ENCODE data around the gene ARL6IP5.

ARL6IP5 gene

GRCh38 chr3:69084326-69085167, at the start of gene ARL6IP5:
ARL6IP5 (plus strand) TSS chr3:69084937; CDS start chr3:69085048, 111 bp downstream.
- peak; percentile 91 for DNase-seq

- no peak for DNase-seq
Observed at GRCh38 chr3:69044608-69045007, 40.1 kb upstream of the ARL6IP5 start.

- no peak for DNase-seq
Observed at GRCh38 chr3:69048990-69049389, 35.7 kb upstream of the ARL6IP5 start.

GRCh38 chr3:69051756-69052471, 32.8 kb upstream of the ARL6IP5 start, which contains the start of gene TMF1:
TMF1 (minus strand) TSS chr3:69052333; CDS start chr3:69052086, 247 bp downstream.
- DNase-seq = peak; percentile 96

- DNase-seq = no peak
Observed at GRCh38 chr3:69052472-69052898, 32.3 kb upstream of the ARL6IP5 start.

- DNase-seq = no peak
Observed at GRCh38 chr3:69058180-69058946, 26.4 kb upstream of the ARL6IP5 start.

GRCh38 chr3:69058947-69059224, 25.9 kb upstream of the ARL6IP5 start:
- DNase-seq = no peak

GRCh38 chr3:69059688-69060087, 25.0 kb upstream of the ARL6IP5 start:
- no peak for DNase-seq

GRCh38 chr3:69063636-69064035, 21.1 kb upstream of the ARL6IP5 start:
- DNase-seq = no peak

- peak; percentile 25 for DNase-seq
Observed at GRCh38 chr3:69065318-69065964, 19.3 kb upstream of the ARL6IP5 start.

- DNase-seq = no peak
Observed at GRCh38 chr3:69066121-69066520, 18.6 kb upstream of the ARL6IP5 start.

GRCh38 chr3:69072928-69073327, 11.8 kb upstream of the ARL6IP5 start:
- DNase-seq = no peak

GRCh38 chr3:69079269-69080159, 5.2 kb upstream of the ARL6IP5 start:
- DNase-seq = no peak

- DNase-seq = peak; percentile 93
Observed at GRCh38 chr3:69080233-69080920, 4.4 kb upstream of the ARL6IP5 start, which contains the start of gene UBA3. UBA3 (minus strand) TSS chr3:69080365; CDS start chr3:69080353, 12 bp downstream.

GRCh38 chr3:69081583-69082262, 3.0 kb upstream of the ARL6IP5 start:
- no peak for DNase-seq

GRCh38 chr3:69082361-69082760, 2.4 kb upstream of the ARL6IP5 start:
- no peak for DNase-seq

- DNase-seq = peak; percentile 82
Observed at GRCh38 chr3:69082805-69083204, 1.9 kb upstream of the ARL6IP5 start.

- DNase-seq = peak; percentile 27
Observed at GRCh38 chr3:69085168-69085832, 563 bp downstream of the ARL6IP5 start.

- peak; percentile 75 for DNase-seq
Observed at GRCh38 chr3:69085833-69086722, 1.3 kb downstream of the ARL6IP5 start.
